Mammary epithelial cell (primary cell): ENCODE results near the gene LUZP2.

Experiments used
- CTCF ChIP-seq, 2 donors: IDR thresholded peaks in 1 of 2; conservative IDR thresholded peaks in 1 of 2; 2 replicates each; pipeline ENCODE4 v1.5.1; 2011 to 2012; ENCODE audit warnings: inconsistent platforms in 2 of 2, low read length in 2 of 2, mild to moderate bottlenecking in 2 of 2, control low read depth in 1 of 2, low read depth in 1 of 2; ENCODE audit not compliant: insufficient read depth in 1 of 2; ENCODE audit errors: extremely low read depth in 1 of 2
- EZH2 ChIP-seq: IDR thresholded peaks from 2 replicates; pipeline ENCODE4 v1.6.1; 2012; ENCODE audit warnings: low read length, inconsistent platforms, borderline replicate concordance

GRCh38 chr11:24731554-24731953 lies 234.7 kb downstream of the LUZP2 start:
- TF ChIP-seq CTCF (conservative IDR thresholded peaks at IDR 0.05 in 1 of 2, IDR thresholded peaks at IDR 0.05 in 1 of 2; ENCODE audit: extremely low read depth in 1 of 2, insufficient read depth in 1 of 2, low read depth in 1 of 2, low read length in 2 of 2) (no peak), EZH2 (no peak)
